ENCODE measurements around the gene ZNF469. TPM values are rescaled to one million over a fixed set of nuclear protein-coding genes. Genes with fewer than 3 reads are reported as not detected.

The ZNF469 gene
- total RNA-seq, 3 donors from 2014 or later: 0.80 to 1.5 (median 0.98) TPM

GRCh38 chr16:88412766-88413165 is 30.0 kb downstream of the ZNF469 start:
- H3K36me3 ChIP-seq: no peaks in the 10 kb centered on the region
- H3K27ac ChIP-seq: no peak overlapping the region
- no peak for DNase-seq (ENCODE audit: low spot score in 2 of 2)
- intact Hi-C loops (cut with DNase I; ENCODE audit: low total_unique reads): no loop called here
- no peak overlapping the region for H3K4me3 ChIP-seq
- TF ChIP-seq POLR2AphosphoS5 (IDR thresholded peaks at IDR 0.05): no peak
- TF ChIP-seq POLR2A (IDR thresholded peaks at IDR 0.05): no peak
- TF ChIP-seq CTCF (IDR thresholded peaks at IDR 0.05): no peak
- H3K9me3 ChIP-seq: no peaks in the 10 kb centered on the region
- H3K27me3 ChIP-seq: no peaks in the 10 kb centered on the region
- no peaks in the 10 kb centered on the region for H3K4me1 ChIP-seq

DNA sequence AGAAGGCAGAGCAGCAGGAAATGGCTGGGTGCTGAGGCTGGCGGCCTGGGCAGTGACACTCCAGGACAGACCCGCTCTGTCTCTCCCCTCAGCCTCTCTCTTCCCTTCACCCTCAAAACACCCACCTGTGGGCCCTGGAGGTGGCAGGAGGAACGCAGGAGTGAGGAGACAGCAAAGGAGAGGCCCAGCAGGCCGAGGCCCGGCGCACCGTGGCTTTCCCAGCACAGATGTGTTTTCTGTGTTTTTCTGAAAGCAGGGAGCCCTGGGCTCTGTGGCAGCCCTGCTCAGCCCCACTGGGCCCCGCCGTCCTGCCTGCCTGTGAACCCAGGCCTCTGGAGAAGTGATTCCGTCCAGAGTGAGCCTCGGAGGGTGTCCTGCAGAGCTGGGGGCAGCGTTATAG is 30.5 kb downstream of the ZNF469 start:
- Histone ChIP-seq H3K36me3 (no peaks in the 10 kb centered on the region), H3K4me3 (no peak overlapping the region), H3K4me1 (no peaks in the 10 kb centered on the region), H3K27me3 (no peaks in the 10 kb centered on the region), H3K9me3 (no peaks in the 10 kb centered on the region), H3K27ac (no peak overlapping the region)
- no peak for DNase-seq (ENCODE audit: low spot score in 2 of 2)
- TF ChIP-seq CTCF (IDR thresholded peaks at IDR 0.05) (no peak), POLR2AphosphoS5 (IDR thresholded peaks at IDR 0.05) (no peak), POLR2A (IDR thresholded peaks at IDR 0.05) (no peak)
- intact Hi-C loops (cut with DNase I; ENCODE audit: low total_unique reads): no loop called here

GRCh38 chr16:88413631-88414030 is 30.9 kb downstream of the ZNF469 start:
- intact Hi-C loops (cut with DNase I; ENCODE audit: low total_unique reads): no loop called here
- H3K4me3 ChIP-seq: no peak overlapping the region

DNA sequence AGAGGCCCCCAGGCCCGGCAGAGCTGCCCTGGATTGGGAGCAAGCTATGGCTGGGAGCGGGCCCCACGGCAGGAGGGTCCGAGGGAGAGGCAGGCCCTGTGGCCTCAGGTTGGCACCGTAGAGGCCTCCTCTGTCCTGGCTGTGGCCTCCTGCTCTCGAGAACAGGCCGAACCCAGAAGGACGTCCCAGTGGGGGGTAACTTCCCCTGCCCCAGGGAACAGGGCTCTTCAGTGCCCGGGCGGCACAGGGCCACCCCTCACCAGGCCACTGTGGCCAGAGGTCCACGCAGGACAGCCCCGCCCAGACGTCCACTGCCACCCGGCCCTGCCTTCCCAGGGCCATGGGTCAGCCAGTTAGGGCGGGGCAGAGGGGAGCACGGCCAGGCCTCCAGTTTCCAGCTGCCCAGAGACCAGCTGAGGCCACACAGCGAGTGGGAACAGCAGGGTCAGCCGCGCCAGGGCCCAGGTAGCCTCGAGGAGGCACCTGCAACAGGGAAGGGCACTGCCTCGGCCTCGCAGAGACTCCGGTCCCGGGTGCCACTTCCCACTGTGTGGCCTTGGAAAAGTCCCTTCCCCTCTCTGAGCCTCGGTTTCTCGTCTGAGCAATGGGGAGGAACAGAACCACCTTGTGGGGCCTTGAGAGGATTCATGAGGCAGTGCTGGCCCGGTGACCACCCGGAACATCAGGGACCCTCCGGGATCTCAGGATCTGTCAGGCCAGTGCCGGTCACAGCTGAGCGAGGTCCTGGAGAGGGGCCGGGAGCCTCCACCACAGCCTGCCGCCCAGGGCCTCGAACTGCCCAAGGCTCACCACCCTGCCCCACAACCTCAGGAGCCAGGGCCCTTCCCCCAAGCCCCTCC is 32.0 kb downstream of the ZNF469 start:
- Histone ChIP-seq H3K4me3 (no peak overlapping the region), H3K27me3 (no peaks in the 10 kb centered on the region), H3K9me3 (no peaks in the 10 kb centered on the region), H3K4me1 (no peaks in the 10 kb centered on the region), H3K27ac (no peak overlapping the region), H3K36me3 (no peaks in the 10 kb centered on the region)
- DNase-seq (ENCODE audit: low spot score in 2 of 2): no peak
- intact Hi-C loops (cut with DNase I; ENCODE audit: low total_unique reads): no loop called here
- TF ChIP-seq CTCF (IDR thresholded peaks at IDR 0.05): no peak
- no peak for TF ChIP-seq POLR2A (IDR thresholded peaks at IDR 0.05)
- no peak for TF ChIP-seq POLR2AphosphoS5 (IDR thresholded peaks at IDR 0.05)

More at GRCh38 chr16:88413631-88414030, 30.9 kb downstream of the ZNF469 start:
- H3K36me3 ChIP-seq: no peaks in the 10 kb centered on the region
- no peak for TF ChIP-seq POLR2AphosphoS5 (IDR thresholded peaks at IDR 0.05)
- no peak for DNase-seq (ENCODE audit: low spot score in 2 of 2)
- H3K27me3 ChIP-seq: no peaks in the 10 kb centered on the region
- no peaks in the 10 kb centered on the region for H3K9me3 ChIP-seq
- no peak overlapping the region for H3K27ac ChIP-seq
- no peaks in the 10 kb centered on the region for H3K4me1 ChIP-seq

GRCh38 chr16:88415381-88415705 is 32.6 kb downstream of the ZNF469 start:
- intact Hi-C loops (cut with DNase I; ENCODE audit: low total_unique reads): no loop called here
- H3K9me3 ChIP-seq: no peaks in the 10 kb centered on the region
- no peaks in the 10 kb centered on the region for H3K36me3 ChIP-seq
- no peak overlapping the region for H3K4me3 ChIP-seq
- H3K27ac ChIP-seq: no peak overlapping the region
- H3K4me1 ChIP-seq: no peaks in the 10 kb centered on the region
- TF ChIP-seq POLR2A (IDR thresholded peaks at IDR 0.05) (no peak), POLR2AphosphoS5 (IDR thresholded peaks at IDR 0.05) (no peak), CTCF (IDR thresholded peaks at IDR 0.05) (no peak)
- DNase-seq (ENCODE audit: low spot score in 2 of 2): no peak
- no peaks in the 10 kb centered on the region for H3K27me3 ChIP-seq
